Thymus (tissue), 14 donors: ENCODE measurements around the gene LEPR. TPM values are rescaled to one million over a fixed set of nuclear protein-coding genes. Genes with fewer than 3 reads are reported as not detected.
"Not testable (repeated sequence)": the region's sequence is repeated elsewhere in the genome, so short reads cannot be mapped to it uniquely, and the experiment has no call there.

ENCODE experiments used
- DNase-seq, 9 donors: peaks; one replicate each; pipeline ENCODE4 v3.0.0-alpha.2; 2013; ENCODE audit warnings: low spot score in 9 of 9, low read depth in 6 of 9, missing footprints in 1 of 9
- H3K27ac ChIP-seq, 2 donors: one replicate each; pipeline ENCODE4 v1.5.1; 2013; ENCODE audit warnings: control low read depth in 1 of 2, low read depth in 1 of 2, low read length in 1 of 2, mild to moderate bottlenecking in 1 of 2, moderate library complexity in 1 of 2
- H3K27me3 ChIP-seq, 2 donors: one replicate each; pipeline ENCODE4 v1.5.1; 2013; ENCODE audit warnings: low read length in 1 of 2; ENCODE audit not compliant: control insufficient read depth in 2 of 2, insufficient read depth in 1 of 2
- H3K36me3 ChIP-seq, 2 donors: one replicate each; pipeline ENCODE4 v1.5.1; 2013; ENCODE audit warnings: low read length in 1 of 2, mild to moderate bottlenecking in 1 of 2, moderate library complexity in 1 of 2; ENCODE audit not compliant: control insufficient read depth in 2 of 2, insufficient read depth in 2 of 2
- H3K4me1 ChIP-seq, 2 donors: one replicate each; pipeline ENCODE4 v1.5.1; 2013; ENCODE audit warnings: low read length in 2 of 2; ENCODE audit not compliant: control insufficient read depth in 2 of 2, insufficient read depth in 2 of 2
- H3K4me3 ChIP-seq, 2 donors: one replicate each; pipeline ENCODE4 v1.5.1; 2013; ENCODE audit warnings: low read length in 2 of 2, control low read depth in 1 of 2, mild to moderate bottlenecking in 1 of 2
- H3K9me3 ChIP-seq, 2 donors: one replicate each; pipeline ENCODE4 v1.5.1; 2013; ENCODE audit warnings: low read length in 1 of 2, mild to moderate bottlenecking in 1 of 2; ENCODE audit not compliant: control insufficient read depth in 2 of 2, insufficient read depth in 1 of 2
- WGBS: extraction: QIAGEN DNeasy Blood & Tissue Kit; methylation state at CpG from one replicate; pipeline ENCODE4 v1.1.7; 2013; 5-methylcytosine and 5-hydroxymethylcytosine counted together
- long read RNA-seq, 10 donors: transcript quantifications; one replicate each; lab custom pipeline, GENCODE V29; 2026
- polyA plus RNA-seq: library from polyadenylated mRNA; stranded (reverse); fragments of 200-250 nt; gene quantifications from one replicate; pipeline ENCODE4 v1.2.3, GENCODE V29; 2013
- total RNA-seq: library from RNA; stranded (reverse); fragments of 120-200 nt; gene quantifications from one replicate; pipeline ENCODE4 v1.2.4, GENCODE V29; 2013
- donor health status: healthy.

Gene LEPR, protein sequence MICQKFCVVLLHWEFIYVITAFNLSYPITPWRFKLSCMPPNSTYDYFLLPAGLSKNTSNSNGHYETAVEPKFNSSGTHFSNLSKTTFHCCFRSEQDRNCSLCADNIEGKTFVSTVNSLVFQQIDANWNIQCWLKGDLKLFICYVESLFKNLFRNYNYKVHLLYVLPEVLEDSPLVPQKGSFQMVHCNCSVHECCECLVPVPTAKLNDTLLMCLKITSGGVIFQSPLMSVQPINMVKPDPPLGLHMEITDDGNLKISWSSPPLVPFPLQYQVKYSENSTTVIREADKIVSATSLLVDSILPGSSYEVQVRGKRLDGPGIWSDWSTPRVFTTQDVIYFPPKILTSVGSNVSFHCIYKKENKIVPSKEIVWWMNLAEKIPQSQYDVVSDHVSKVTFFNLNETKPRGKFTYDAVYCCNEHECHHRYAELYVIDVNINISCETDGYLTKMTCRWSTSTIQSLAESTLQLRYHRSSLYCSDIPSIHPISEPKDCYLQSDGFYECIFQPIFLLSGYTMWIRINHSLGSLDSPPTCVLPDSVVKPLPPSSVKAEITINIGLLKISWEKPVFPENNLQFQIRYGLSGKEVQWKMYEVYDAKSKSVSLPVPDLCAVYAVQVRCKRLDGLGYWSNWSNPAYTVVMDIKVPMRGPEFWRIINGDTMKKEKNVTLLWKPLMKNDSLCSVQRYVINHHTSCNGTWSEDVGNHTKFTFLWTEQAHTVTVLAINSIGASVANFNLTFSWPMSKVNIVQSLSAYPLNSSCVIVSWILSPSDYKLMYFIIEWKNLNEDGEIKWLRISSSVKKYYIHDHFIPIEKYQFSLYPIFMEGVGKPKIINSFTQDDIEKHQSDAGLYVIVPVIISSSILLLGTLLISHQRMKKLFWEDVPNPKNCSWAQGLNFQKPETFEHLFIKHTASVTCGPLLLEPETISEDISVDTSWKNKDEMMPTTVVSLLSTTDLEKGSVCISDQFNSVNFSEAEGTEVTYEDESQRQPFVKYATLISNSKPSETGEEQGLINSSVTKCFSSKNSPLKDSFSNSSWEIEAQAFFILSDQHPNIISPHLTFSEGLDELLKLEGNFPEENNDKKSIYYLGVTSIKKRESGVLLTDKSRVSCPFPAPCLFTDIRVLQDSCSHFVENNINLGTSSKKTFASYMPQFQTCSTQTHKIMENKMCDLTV
- 3.8 TPM for total RNA-seq
- 4.8 TPM for polyA plus RNA-seq
- long read RNA-seq, donor 1 = 0 reads
- long read RNA-seq, donor 2 = 0 reads
- long read RNA-seq, donor 3 = 0 reads
- long read RNA-seq, donor 4 = 0 reads
- long read RNA-seq, donor 5 = 0 reads
- long read RNA-seq, donor 6, full-length matches to known transcripts = 1 of 1 reads
- long read RNA-seq, donor 6, partial matches to known transcripts = 0 of 1 reads
- long read RNA-seq, donor 6, other reads (novel, unspliced or antisense) = 0 of 1 reads
- long read RNA-seq, donor 7 = 0 reads
- long read RNA-seq, donor 8 = 0 reads
- long read RNA-seq, donor 9 = 0 reads
- long read RNA-seq, donor 10 = 0 reads

DNA sequence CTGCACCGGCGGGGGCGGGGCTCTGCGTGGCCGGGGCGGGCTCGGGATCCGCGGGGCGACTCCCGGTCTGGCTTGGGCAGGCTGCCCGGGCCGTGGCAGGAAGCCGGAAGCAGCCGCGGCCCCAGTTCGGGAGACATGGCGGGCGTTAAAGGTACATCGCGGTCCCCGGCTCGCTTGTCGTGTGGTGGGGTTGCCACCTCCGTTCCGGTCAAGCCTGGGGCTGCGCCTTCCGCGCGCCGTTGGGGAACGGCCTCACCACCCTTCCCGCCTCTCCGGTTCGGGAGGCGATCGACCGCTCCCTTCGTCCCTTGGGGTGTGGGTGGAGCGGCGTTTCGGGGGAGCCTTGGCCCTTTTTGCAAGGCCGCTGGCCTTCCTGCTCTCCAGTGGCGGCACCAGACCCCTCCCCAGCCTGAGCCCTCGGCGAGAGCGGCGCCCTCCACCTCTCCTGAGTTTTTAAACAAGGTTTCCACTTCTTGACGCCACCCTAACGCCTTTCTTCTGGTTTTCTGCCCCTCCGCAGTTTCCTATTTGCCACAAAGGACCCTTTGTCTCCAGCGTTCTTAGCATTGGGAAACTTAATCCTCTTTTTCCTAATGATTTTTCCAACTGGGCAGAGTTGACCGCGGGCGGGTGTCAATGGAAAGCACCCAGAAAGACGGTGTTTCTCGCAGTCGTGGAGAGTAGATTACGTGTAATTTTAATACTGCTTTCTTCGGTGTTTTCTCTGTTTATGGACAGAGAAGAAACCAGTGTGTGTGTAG is at the start of gene LEPR, which contains the start of gene LEPROT:
Gene LEPR (plus strand): TSS at position 79 of the 761 bp plus-strand sequence. CDS start 144,898 bp downstream, outside the sequence.
Gene LEPROT (plus strand): TSS at position 79 of the 761 bp plus-strand sequence. CDS start 57 bp downstream, at position 136.
- peak within 1 kb of the TSS; percentile 52 to 76 for H3K4me3 ChIP-seq
- WGBS = under 1% methylated on average over 60 of the region's 60 CpGs
- no peaks in the 10 kb centered on the region for H3K27me3 ChIP-seq
- peaks cover 0 to 2% of the 10 kb centered on the region in 2 donors for H3K9me3 ChIP-seq
- peak in 7 of 9 donors; percentile 15 to 68 (median 29) for DNase-seq
- H3K4me1 ChIP-seq = peaks cover 3% of the 10 kb centered on the region in 2 donors
- peaks cover 0 to 8% of the 10 kb centered on the region in 2 donors for H3K36me3 ChIP-seq
- H3K27ac ChIP-seq = peak within 1 kb of the TSS; percentile 85 to 86

DNA sequence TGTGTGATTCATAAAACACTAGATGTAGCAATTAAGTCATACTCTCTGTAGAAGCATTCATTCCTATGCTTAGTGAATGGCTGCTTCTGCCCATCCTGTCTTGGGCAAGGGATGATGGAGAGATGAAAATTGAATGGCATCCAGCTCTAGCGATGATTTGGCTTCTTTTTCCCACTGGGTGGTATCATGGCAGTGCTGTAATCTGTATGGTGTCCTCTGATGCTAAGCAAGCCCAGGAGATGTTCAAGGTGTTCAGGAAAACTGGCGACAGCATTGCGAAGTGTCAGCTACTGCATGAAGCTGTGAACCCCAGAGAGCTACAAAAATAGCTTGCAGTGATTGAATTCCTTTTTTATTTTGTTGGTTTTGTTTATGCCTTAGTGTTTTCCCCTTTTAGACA is 48.9 kb upstream of the LEPR start:
- no peak overlapping the region for H3K27ac ChIP-seq
- H3K4me1 ChIP-seq = no peaks in the 10 kb centered on the region
- no peak for DNase-seq
- H3K9me3 ChIP-seq = no peaks in the 10 kb centered on the region
- no peaks in the 10 kb centered on the region for H3K27me3 ChIP-seq
- no peak overlapping the region for H3K4me3 ChIP-seq
- 97% methylated on average over 3 of the region's 3 CpGs for WGBS
- H3K36me3 ChIP-seq = no peaks in the 10 kb centered on the region

DNA sequence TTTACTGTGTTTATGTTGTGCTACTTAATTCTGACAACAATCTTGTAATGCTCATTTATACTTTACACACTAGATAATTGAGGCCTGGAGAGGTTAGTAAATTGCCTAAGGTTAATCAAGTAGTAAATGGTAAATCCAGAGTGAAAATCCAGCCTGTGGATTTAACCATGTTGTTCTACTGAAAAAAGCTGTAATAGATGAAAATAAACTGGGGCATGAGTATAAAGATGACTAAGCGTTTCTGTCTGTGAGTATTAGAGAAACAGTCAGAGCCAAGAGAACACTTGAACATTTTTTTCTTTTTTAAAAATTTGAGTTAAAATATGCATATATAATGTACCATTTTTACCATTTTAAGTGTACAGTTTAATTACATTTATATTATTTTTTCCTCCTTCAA is 47.9 kb upstream of the LEPR start:
- no peaks in the 10 kb centered on the region for H3K9me3 ChIP-seq

DNA sequence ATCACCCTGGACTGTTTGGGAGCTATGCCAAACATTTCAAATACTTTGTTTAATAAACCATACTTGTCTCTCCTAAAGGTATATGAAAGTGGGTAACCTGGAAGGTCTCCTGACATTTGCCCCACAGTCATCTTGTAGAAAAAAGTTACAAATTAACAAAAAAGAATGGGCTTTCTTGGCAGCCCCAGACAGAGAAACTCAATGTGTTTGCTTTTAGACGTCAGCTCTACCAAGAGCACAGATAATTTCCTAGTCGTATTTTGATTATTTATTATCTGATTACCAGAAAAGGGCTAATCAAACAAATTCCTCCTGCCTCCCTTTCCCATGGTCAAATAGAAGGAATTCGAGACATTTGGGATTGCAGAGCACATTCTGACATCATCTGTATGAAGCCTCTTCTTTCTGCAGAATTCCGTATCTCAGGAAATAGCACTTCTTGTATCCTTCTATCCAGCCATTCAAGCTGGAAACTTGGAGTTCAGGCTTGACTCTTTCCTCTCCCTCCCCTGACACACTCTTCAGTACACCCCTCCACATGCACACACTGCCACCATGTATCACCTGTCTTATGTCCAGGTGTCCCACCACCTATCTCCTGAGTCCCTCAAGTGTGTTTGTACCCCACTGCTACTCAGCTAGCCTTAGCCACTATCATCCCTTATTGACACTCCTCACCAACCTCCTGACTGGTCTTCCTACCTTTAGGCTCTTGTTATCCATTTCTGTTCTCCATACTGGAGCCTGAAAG is 42.8 kb upstream of the LEPR start:
- H3K36me3 ChIP-seq = no peaks in the 10 kb centered on the region
- no peaks in the 10 kb centered on the region for H3K27me3 ChIP-seq
- WGBS = 95% methylated on average over 4 of the region's 4 CpGs
- H3K4me3 ChIP-seq = no peak overlapping the region
- H3K4me1 ChIP-seq = no peaks in the 10 kb centered on the region
- H3K27ac ChIP-seq = no peak overlapping the region
- no peak for DNase-seq
- no peaks in the 10 kb centered on the region for H3K9me3 ChIP-seq

More for the DNA sequence above, 47.9 kb upstream of the LEPR start:
- DNase-seq = no peak
- Histone ChIP-seq H3K27me3 (no peaks in the 10 kb centered on the region), H3K27ac (no peak overlapping the region), H3K4me1 (no peaks in the 10 kb centered on the region), H3K36me3 (no peaks in the 10 kb centered on the region), H3K4me3 (no peak overlapping the region)
- WGBS = 49% methylated on average over 1 of the region's 1 CpG

DNA sequence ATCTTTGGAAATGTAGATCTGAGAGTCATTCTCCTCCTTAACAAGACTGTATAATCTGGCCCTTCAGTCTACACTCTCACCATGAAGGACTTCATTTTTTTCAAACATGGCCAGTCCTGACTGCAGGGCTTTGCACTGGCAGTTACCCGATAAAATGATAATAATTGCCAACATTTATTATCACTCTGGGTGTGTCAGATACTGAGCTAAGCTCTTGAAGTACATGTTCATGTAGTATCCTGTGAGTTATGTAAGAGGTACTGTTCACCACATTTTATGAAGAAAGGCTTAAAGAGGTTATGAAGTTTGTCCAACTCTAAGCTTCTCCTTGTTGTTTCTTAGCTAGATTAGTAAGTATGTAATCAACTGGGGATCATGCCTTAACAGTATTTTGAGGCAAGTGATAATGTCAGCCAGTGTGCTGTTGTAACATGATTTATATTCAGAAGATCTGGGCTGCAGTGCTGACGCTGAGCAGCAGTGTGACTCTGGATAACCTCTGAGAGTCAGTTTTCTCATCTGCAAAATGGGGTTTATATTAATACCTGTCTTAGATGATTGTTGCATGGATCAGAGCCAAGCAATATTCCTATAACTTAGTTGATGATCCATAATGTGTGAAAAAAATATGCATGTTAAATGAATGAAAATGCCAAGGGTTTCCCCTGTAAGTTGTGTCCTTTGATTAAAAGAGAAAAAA is 42.1 kb upstream of the LEPR start:
- WGBS = 96% methylated on average over 2 of the region's 2 CpGs
- no peaks in the 10 kb centered on the region for H3K27me3 ChIP-seq
- no peak overlapping the region for H3K27ac ChIP-seq
- no peak for DNase-seq
- H3K4me1 ChIP-seq = no peaks in the 10 kb centered on the region
- no peaks in the 10 kb centered on the region for H3K9me3 ChIP-seq
- no peaks in the 10 kb centered on the region for H3K36me3 ChIP-seq
- no peak overlapping the region for H3K4me3 ChIP-seq

DNA sequence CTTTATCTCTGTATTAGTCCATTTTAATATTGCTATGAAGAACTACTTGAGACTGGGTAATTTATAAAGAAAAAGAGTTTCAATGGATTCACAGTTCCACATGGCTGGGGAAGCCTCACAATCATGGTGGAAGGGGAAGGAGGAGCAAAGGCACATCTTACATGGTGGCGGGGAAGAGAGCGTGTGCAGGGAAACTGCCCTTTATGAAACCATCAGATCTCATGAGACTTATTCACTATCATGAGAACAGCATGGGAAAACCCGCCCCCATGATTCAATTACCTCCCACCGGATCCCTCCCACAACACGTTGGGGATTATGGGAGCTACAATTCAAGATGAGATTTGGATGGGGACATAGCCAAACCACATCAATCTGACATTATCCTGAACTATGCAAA is 36.0 kb upstream of the LEPR start:
- H3K9me3 ChIP-seq = not testable (repeated sequence)

DNA sequence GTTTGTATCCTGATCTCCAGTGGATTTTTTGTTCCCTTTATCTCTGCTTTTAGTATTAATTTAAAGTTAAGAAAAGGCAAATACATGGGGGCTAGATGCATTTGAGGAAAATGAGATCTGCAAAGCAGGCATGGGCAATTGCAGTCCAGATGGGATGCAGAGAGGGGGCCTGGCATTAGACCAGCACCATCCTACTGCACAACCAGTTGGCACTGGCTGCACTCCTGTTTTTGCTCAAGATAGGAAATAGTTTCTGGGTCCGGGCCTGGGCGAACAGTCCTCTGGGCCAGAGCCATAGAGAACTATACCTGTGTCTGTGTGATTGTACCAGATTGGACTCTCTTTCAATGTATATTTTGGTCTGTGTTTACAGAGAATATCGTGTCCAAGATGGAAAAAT is 34.0 kb upstream of the LEPR start:
- 96% methylated on average over 3 of the region's 3 CpGs for WGBS
- H3K27ac ChIP-seq = no peak overlapping the region
- no peaks in the 10 kb centered on the region for H3K9me3 ChIP-seq
- H3K4me1 ChIP-seq = no peaks in the 10 kb centered on the region
- no peak overlapping the region for H3K4me3 ChIP-seq
- DNase-seq = no peak
- no peaks in the 10 kb centered on the region for H3K27me3 ChIP-seq
- no peaks in the 10 kb centered on the region for H3K36me3 ChIP-seq

More for the DNA sequence above, 36.0 kb upstream of the LEPR start:
- not testable (repeated sequence) for H3K4me1 ChIP-seq, H3K4me3 ChIP-seq, H3K27ac ChIP-seq, H3K36me3 ChIP-seq, H3K27me3 ChIP-seq, DNase-seq
- 95% methylated on average over 5 of the region's 5 CpGs for WGBS
